Endothelial cell of umbilical vein (primary cell): ENCODE measurements around the gene LTBP2. TPM values are rescaled to one million over a fixed set of nuclear protein-coding genes. Genes with fewer than 3 reads are reported as not detected.

Source experiments
- BruUV-seq: library from RNA; stranded (reverse); fragments of 400-500 nt; replicated peaks from 2 replicates; lab custom pipeline; 2021; lab: Mats Ljungman, UMichigan
- CTCF ChIA-PET: fragments of 300-600, 350-600 bp; sonication (Branson Sonifier 250); formaldehyde crosslinking; loops from one replicate; lab custom pipeline; 2021; ENCODE audit warnings: antibody characterized with exemption, inconsistent platforms; lab: Charles Lee
- POLR2A ChIA-PET: fragments of 300-600, 350-600 bp; sonication (Branson Sonifier 250); formaldehyde crosslinking; loops from one replicate; lab custom pipeline; 2021; ENCODE audit warnings: antibody characterized with exemption, inconsistent platforms; lab: Charles Lee
- DNase-seq: peaks from one replicate; pipeline ENCODE4 v3.0.0-alpha.2; 2011; ENCODE audit warnings: low read depth, low spot score
- FAIRE-seq: peaks from 2 replicates; lab custom pipeline; 2011; peaks lifted over from hg19 to GRCh38; lab: Jason Lieb, UNC
- H2AFZ ChIP-seq: 2 replicates; pipeline ENCODE4 v1.6.0; 2012; ENCODE audit warnings: low read depth, low read length, control low read depth, inconsistent platforms
- H3K27ac ChIP-seq: 2 replicates; pipeline ENCODE4 v1.5.1; 2011; ENCODE audit warnings: low read depth, mild to moderate bottlenecking, control low read depth, low read length, moderate library complexity; ENCODE audit not compliant: insufficient read depth
- H3K27me3 ChIP-seq, 2 experiments: 2 replicates each; pipeline versions ENCODE4 v1.6.0 to v1.6.1; 2011; ENCODE audit warnings: low read length in 2 of 2, mixed read lengths in 1 of 2; ENCODE audit not compliant: control insufficient read depth in 2 of 2, insufficient read depth in 2 of 2
- H3K36me3 ChIP-seq, 2 experiments: 2 replicates in 1 of 2; 3 replicates in 1 of 2; pipeline ENCODE4 v1.5.1; 2011; ENCODE audit warnings: low read length in 2 of 2, mild to moderate bottlenecking in 1 of 2, moderate library complexity in 1 of 2; ENCODE audit not compliant: control insufficient read depth in 2 of 2, insufficient read depth in 2 of 2; ENCODE audit errors: extremely low read depth in 1 of 2
- H3K4me1 ChIP-seq: 3 replicates; pipeline ENCODE4 v1.5.1; 2011; ENCODE audit warnings: mild to moderate bottlenecking, low read length; ENCODE audit not compliant: control insufficient read depth, insufficient read depth; ENCODE audit errors: extremely low read depth
- H3K4me2 ChIP-seq: 2 replicates; pipeline ENCODE4 v1.6.1; 2011; ENCODE audit warnings: low read length, control low read depth, mixed read lengths; ENCODE audit not compliant: insufficient read depth
- H3K4me3 ChIP-seq, 3 experiments: fragments of 200-600 bp in 1 of 3; sonication (generic), shearing (Covaris generic) in 1 of 3; replicated peaks in 1 of 3; 2 replicates each; pipeline ENCODE4 v1.5.1; 2011 to 2016; ENCODE audit warnings: control low read depth in 3 of 3, low read length in 3 of 3, mild to moderate bottlenecking in 2 of 3, inconsistent platforms in 1 of 3, low read depth in 1 of 3, moderate library complexity in 1 of 3; ENCODE audit not compliant: insufficient read depth in 1 of 3
- H3K79me2 ChIP-seq: 2 replicates; pipeline ENCODE4 v1.6.0; 2012; ENCODE audit warnings: low read length, inconsistent platforms; ENCODE audit not compliant: control insufficient read depth, insufficient read depth
- H3K9ac ChIP-seq: replicated peaks from 2 replicates; pipeline ENCODE3; 2011; ENCODE audit warnings: low read length, control low read depth; ENCODE audit not compliant: insufficient read depth; ENCODE audit errors: extremely low read depth
- H3K9me1 ChIP-seq: replicated peaks from 3 replicates; pipeline ENCODE4 v1.6.0; 2011; ENCODE audit warnings: mild to moderate bottlenecking, low read length; ENCODE audit not compliant: control insufficient read depth, insufficient read depth; ENCODE audit errors: extremely low read depth
- H3K9me3 ChIP-seq: replicated peaks from 2 replicates; pipeline ENCODE4 v1.5.1; 2012; ENCODE audit warnings: low read length, inconsistent platforms; ENCODE audit not compliant: control insufficient read depth, insufficient read depth
- H4K20me1 ChIP-seq: replicated peaks from 2 replicates; pipeline ENCODE3; 2011; ENCODE audit warnings: mild to moderate bottlenecking, low read length; ENCODE audit not compliant: control insufficient read depth, insufficient read depth; ENCODE audit errors: extremely low read depth
- CTCF ChIP-seq, 2 donors: IDR thresholded peaks; 1 replicate in 1 of 2; 2 replicates in 1 of 2; pipeline ENCODE4 v1.5.1; 2011; ENCODE audit warnings: low read length in 2 of 2, mild to moderate bottlenecking in 2 of 2, moderate library complexity in 2 of 2, control low read depth in 1 of 2, inconsistent platforms in 1 of 2, low read depth in 1 of 2; ENCODE audit not compliant: insufficient read depth in 1 of 2; ENCODE audit errors: extremely low read depth in 1 of 2
- EZH2 ChIP-seq: IDR thresholded peaks from 2 replicates; pipeline ENCODE4 v1.6.1; 2012; ENCODE audit warnings: borderline replicate concordance, low read depth, mild to moderate bottlenecking, moderate library complexity, low read length, inconsistent platforms; ENCODE audit not compliant: severe bottlenecking
- FOS ChIP-seq: IDR thresholded peaks from 2 replicates; pipeline ENCODE4 v1.6.1; 2011; ENCODE audit warnings: mild to moderate bottlenecking, low read length, moderate library complexity, borderline replicate concordance; ENCODE audit not compliant: insufficient read depth
- GATA2 ChIP-seq: IDR thresholded peaks from 2 replicates; pipeline ENCODE4 v1.7.0; 2011; ENCODE audit warnings: low read depth, mild to moderate bottlenecking, moderate library complexity, mixed read lengths, low read length; ENCODE audit not compliant: insufficient read length, insufficient read depth
- JUN ChIP-seq: IDR thresholded peaks from 2 replicates; pipeline ENCODE4 v1.6.1; 2011; ENCODE audit warnings: borderline replicate concordance, low read depth; ENCODE audit not compliant: insufficient read length, insufficient read depth
- MAX ChIP-seq: IDR thresholded peaks from 2 replicates; pipeline ENCODE4 v1.6.1; 2011; ENCODE audit not compliant: insufficient read depth, insufficient read length
- MYC ChIP-seq: IDR thresholded peaks from one replicate; pipeline ENCODE4 v1.6.1; 2011; ENCODE audit warnings: mild to moderate bottlenecking, low read depth, low read length
- POLR2A ChIP-seq: IDR thresholded peaks from 2 replicates; pipeline ENCODE4 v1.6.1; 2012; ENCODE audit warnings: low read depth, mild to moderate bottlenecking, control low read depth, low read length
- POLR2AphosphoS5 ChIP-seq: IDR thresholded peaks from 2 replicates; pipeline ENCODE4 v1.6.1; 2012; ENCODE audit warnings: low read depth, mild to moderate bottlenecking, control low read depth, low read length, moderate library complexity; ENCODE audit not compliant: insufficient read depth
- dilution Hi-C: fragments of 300-500 bp; cut with MboI; formaldehyde crosslinking; loops from one replicate; pipeline ENCODE4 v1.15.0; 2019; ENCODE audit warnings: low sequenced_read_pairs; ENCODE audit not compliant: extremely low pct_ligation_motif_present
- intact Hi-C: fragments of 100-400 bp; cut with micrococcal nuclease; formaldehyde crosslinking; loops from one replicate; pipeline ENCODE4 v1.10.0; 2022
- polyA plus RNA-seq, 4 experiments: library from polyadenylated mRNA; depleted of rRNA in 3 of 4; stranded (reverse) in 3 of 4; unstranded in 1 of 4; fragments of >200 nt; gene quantifications; 2 replicates each; pipeline versions ENCODE4 v1.2.1 to v1.2.3, GENCODE V29; 2011 to 2012; ENCODE audit warnings: missing spikeins in 1 of 4
- total RNA-seq: library from RNA; stranded (reverse); gene quantifications from 2 replicates; pipeline ENCODE4 v1.2.3, GENCODE V29; 2021

The LTBP2 gene
- total and polyA plus RNA-seq, 2 donors (not counting 3 experiments of a cell fraction or from before 2014, with no cell fraction given), result 209 to 268 TPM

DNA sequence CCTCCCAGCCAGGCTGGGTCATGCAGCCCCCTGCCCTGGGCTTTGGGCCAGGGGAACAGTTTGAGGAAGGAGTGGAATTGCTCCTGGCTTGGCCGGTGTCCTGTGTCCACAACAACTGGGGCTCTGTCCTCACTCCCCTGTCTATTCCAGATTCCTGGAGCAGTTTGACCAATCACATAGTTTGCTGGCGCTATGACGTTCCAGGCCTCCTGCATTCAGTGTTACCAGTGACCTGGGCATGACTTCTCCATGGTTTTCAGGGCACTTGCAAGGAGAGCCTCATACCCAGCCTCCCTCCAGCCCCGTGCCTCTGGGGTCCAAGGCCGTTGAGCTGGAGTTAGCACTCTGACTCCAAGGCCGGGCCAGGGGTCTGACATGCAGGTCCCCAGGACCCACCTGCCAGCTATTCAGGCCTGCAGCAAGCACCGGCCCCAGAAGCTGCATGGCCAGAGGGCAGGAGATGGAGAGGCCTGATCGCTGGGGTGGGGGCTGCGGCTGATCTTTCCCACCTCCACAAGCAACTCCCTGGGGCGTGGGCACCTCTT, 84.2 kb downstream of the LTBP2 start:
- Histone ChIP-seq H3K27ac (no peak overlapping the region), H3K27me3 (no peaks in the 10 kb centered on the region), H3K4me2 (no peak overlapping the region), H3K9ac (no peak overlapping the region), H3K4me3 (no peak overlapping the region), H3K9me1 (no peaks in the 10 kb centered on the region), H3K9me3 (no peaks in the 10 kb centered on the region), H3K4me1 (no peaks in the 10 kb centered on the region), H3K79me2 (no peaks in the 10 kb centered on the region), H2AFZ (no peak overlapping the region), H3K36me3 (peaks cover 10 to 41% of the 10 kb centered on the region in 2 experiments), H4K20me1 (no peaks in the 10 kb centered on the region)
- intact Hi-C loops, result no loop called here
- CTCF ChIA-PET, result no interaction called here
- DNase-seq (no peak), FAIRE-seq (no peak)
- dilution Hi-C loops, result no loop called here
- POLR2A ChIA-PET, result no interaction called here
- TF ChIP-seq CTCF (IDR thresholded peaks at IDR 0.05; ENCODE audit: extremely low read depth in 1 of 2, insufficient read depth in 1 of 2, low read depth in 1 of 2, low read length in 2 of 2) (no peak), EZH2 (no peak), GATA2 (no peak), MAX (no peak), MYC (no peak), JUN (no peak), POLR2AphosphoS5 (no peak), POLR2A (no peak), FOS (no peak)
- BruUV-seq, result no TSS peak
